Muscle layer of colon (tissue), 2 donors: ENCODE results near the gene CHD5.

Experiments used
- H3K27ac ChIP-seq: one replicate; pipeline ENCODE4 v1.7.0; 2013; ENCODE audit warnings: low read depth, mild to moderate bottlenecking, low read length, moderate library complexity
- H3K27me3 ChIP-seq, 2 donors: one replicate each; pipeline ENCODE4 v1.7.0; 2013; ENCODE audit warnings: low read length in 2 of 2, mild to moderate bottlenecking in 2 of 2; ENCODE audit not compliant: insufficient read depth in 2 of 2, control insufficient read depth in 1 of 2
- H3K36me3 ChIP-seq: one replicate; pipeline ENCODE4 v1.7.0; 2013; ENCODE audit warnings: mild to moderate bottlenecking, low read length; ENCODE audit not compliant: insufficient read depth
- H3K4me1 ChIP-seq: one replicate; pipeline ENCODE4 v1.7.0; 2013; ENCODE audit warnings: mild to moderate bottlenecking, low read length; ENCODE audit not compliant: insufficient read depth
- H3K4me3 ChIP-seq, 2 donors: one replicate each; pipeline ENCODE4 v1.7.0; 2013; ENCODE audit warnings: low read length in 2 of 2, low read depth in 1 of 2, mild to moderate bottlenecking in 1 of 2, moderate library complexity in 1 of 2
- H3K9ac ChIP-seq: one replicate; pipeline ENCODE4 v1.7.0; 2013; ENCODE audit warnings: low read length
- H3K9me3 ChIP-seq: one replicate; pipeline ENCODE4 v1.7.0; 2013; ENCODE audit warnings: mild to moderate bottlenecking, low read length
- donor health status: abdominal sarcoma.
- donor health status: Adenocarcinoma of cecum.

Gene CHD5

GRCh38 chr1:6162341-6162740 lies 17.8 kb downstream of the CHD5 start:
- no peaks in the 10 kb centered on the region for H3K9me3 ChIP-seq
- no peak overlapping the region for H3K9ac ChIP-seq
- peaks cover 0 to 16% of the 10 kb centered on the region in 2 donors for H3K27me3 ChIP-seq

DNA sequence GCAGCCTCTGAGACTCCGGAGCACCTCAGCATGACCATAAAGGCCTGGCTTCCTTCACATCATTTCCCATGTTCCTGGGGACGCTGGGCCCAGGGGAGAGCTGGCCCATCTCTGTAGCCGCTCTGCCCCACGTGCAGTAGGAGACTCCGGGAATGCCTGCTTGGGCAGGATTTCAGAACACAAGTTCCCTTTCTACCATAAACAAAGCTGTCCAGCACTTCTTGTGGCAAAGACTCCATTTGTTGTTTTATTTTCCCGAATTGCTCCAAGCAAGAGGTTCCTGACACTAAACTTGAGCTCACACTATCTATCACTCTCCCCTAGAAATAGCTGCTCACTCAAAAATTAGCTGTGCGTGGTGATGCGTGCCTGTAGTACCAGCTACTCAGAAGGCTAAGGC lies 21.9 kb downstream of the CHD5 start:
- Histone ChIP-seq H3K4me3 (no peak overlapping the region), H3K4me1 (no peaks in the 10 kb centered on the region), H3K27me3 (peaks cover 0 to 10% of the 10 kb centered on the region in 2 donors), H3K9me3 (no peaks in the 10 kb centered on the region), H3K9ac (no peak overlapping the region), H3K27ac (no peak overlapping the region), H3K36me3 (no peaks in the 10 kb centered on the region)

More at GRCh38 chr1:6162341-6162740, 17.8 kb downstream of the CHD5 start:
- Histone ChIP-seq H3K27ac (no peak overlapping the region), H3K4me1 (no peaks in the 10 kb centered on the region), H3K4me3 (no peak overlapping the region), H3K36me3 (no peaks in the 10 kb centered on the region)

DNA sequence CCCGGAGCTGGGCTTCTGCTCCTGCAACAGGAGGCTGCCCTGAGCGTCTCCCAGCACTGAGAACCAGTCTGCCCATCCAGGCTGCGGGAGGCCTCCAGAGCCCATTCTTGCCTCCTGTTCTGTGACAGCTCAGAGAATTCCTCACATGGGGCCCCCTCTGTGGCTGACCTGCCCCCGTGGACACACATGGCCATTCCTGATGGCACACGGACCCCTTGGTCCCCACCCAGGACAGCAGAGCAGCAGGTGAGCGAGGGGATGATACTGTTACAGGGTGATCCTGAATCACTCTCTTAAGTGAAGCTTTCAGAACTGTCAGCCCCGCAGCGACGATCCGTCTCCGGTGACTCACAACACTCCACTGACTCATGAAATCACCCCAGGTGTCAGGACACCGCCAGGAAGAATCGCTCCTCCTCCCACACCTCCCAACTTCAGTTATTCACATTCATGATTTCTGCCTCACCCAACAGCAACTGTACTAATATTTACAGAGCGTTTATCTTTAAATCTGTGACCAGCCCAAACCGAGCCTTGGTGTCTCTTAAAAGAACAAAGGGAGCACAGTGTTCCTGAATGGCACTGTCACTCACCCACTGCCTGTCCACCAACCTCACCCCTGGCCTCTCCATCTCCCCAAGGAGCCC lies 22.5 kb downstream of the CHD5 start:
- no peak overlapping the region for H3K27ac ChIP-seq
- no peak overlapping the region for H3K4me3 ChIP-seq
- H3K36me3 ChIP-seq: no peaks in the 10 kb centered on the region
- peaks cover 0 to 10% of the 10 kb centered on the region in 2 donors for H3K27me3 ChIP-seq
- no peak overlapping the region for H3K9ac ChIP-seq
- no peaks in the 10 kb centered on the region for H3K4me1 ChIP-seq
- no peaks in the 10 kb centered on the region for H3K9me3 ChIP-seq

GRCh38 chr1:6157132-6157527 lies 23.0 kb downstream of the CHD5 start:
- no peaks in the 10 kb centered on the region for H3K9me3 ChIP-seq
- peaks cover 0 to 10% of the 10 kb centered on the region in 2 donors for H3K27me3 ChIP-seq
- no peaks in the 10 kb centered on the region for H3K4me1 ChIP-seq
- no peak overlapping the region for H3K27ac ChIP-seq
- no peak overlapping the region for H3K9ac ChIP-seq
- no peak overlapping the region for H3K4me3 ChIP-seq
- no peaks in the 10 kb centered on the region for H3K36me3 ChIP-seq

DNA sequence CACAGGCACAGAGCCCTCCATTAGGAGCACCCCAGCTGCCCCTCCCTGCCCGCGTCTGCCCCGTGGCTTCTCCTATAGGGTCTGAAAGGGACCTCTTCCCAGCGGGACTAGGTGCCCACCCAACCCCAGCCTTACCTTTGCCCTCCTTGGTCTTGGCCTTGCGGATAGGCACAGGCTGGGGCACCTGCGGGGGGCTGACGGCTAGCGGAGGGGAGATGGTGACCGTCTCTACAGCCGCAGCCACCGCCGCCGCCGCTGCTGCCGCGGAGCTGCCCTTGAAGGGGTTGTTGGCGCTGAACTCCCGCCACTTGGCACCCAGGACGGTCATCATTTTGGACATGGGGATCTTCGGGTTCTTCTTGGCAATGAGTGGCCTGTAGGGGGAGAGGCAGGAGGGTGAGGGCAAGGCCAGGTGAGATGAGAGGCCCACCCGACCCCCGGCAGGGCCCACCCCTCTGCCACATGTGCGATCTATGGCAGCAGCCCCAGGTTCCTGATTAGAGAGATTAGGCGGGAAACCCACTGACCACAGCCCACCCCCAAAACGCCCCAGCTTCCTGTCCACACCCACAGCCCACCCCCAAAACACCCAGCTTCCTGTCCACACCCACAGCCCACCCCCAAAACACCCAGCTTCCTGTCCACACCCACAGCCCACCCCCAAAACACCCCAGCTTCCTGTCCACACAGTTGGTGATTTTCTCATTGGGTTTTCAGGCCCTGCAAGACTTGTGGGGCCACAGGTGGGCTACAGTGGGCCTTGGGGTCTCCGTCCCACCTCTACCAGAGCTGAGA lies 25.4 kb downstream of the CHD5 start:
- no peak overlapping the region for H3K4me3 ChIP-seq
- H3K27me3 ChIP-seq: no peaks in the 10 kb centered on the region
- no peak overlapping the region for H3K9ac ChIP-seq
- H3K9me3 ChIP-seq: no peaks in the 10 kb centered on the region
- no peaks in the 10 kb centered on the region for H3K36me3 ChIP-seq
- H3K4me1 ChIP-seq: no peaks in the 10 kb centered on the region
- no peak overlapping the region for H3K27ac ChIP-seq

DNA sequence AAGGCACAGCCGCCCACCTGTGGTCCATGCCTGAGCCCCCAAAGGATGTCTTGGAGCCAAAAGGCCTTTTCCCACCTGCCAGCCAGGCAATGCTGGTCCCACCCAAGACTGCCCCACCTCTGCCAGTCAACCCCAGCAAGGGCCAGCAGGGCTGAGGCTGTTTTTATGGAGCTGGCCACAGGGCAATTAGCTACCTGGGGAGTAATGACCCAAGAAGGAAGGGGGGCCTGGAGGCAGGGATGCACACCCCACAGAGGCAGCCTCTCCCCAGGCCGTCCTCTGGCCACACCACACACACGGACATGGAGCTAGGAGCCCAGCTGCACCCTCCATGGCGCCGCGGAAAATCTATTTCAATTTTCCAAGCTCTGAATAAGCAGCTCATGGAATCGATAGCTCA lies 27.2 kb downstream of the CHD5 start:
- H3K27me3 ChIP-seq: peaks cover 4 to 14% of the 10 kb centered on the region in 2 donors
- H3K27ac ChIP-seq: no peak overlapping the region
- H3K36me3 ChIP-seq: no peaks in the 10 kb centered on the region
- H3K4me3 ChIP-seq: no peak overlapping the region
- H3K9me3 ChIP-seq: no peaks in the 10 kb centered on the region
- no peak overlapping the region for H3K9ac ChIP-seq
- no peaks in the 10 kb centered on the region for H3K4me1 ChIP-seq

GRCh38 chr1:6152181-6152580 lies 27.9 kb downstream of the CHD5 start:
- no peaks in the 10 kb centered on the region for H3K4me1 ChIP-seq
- no peak overlapping the region for H3K9ac ChIP-seq
- H3K36me3 ChIP-seq: no peaks in the 10 kb centered on the region
- peaks cover 5 to 19% of the 10 kb centered on the region in 2 donors for H3K27me3 ChIP-seq
- no peaks in the 10 kb centered on the region for H3K9me3 ChIP-seq
- no peak overlapping the region for H3K4me3 ChIP-seq
- no peak overlapping the region for H3K27ac ChIP-seq

DNA sequence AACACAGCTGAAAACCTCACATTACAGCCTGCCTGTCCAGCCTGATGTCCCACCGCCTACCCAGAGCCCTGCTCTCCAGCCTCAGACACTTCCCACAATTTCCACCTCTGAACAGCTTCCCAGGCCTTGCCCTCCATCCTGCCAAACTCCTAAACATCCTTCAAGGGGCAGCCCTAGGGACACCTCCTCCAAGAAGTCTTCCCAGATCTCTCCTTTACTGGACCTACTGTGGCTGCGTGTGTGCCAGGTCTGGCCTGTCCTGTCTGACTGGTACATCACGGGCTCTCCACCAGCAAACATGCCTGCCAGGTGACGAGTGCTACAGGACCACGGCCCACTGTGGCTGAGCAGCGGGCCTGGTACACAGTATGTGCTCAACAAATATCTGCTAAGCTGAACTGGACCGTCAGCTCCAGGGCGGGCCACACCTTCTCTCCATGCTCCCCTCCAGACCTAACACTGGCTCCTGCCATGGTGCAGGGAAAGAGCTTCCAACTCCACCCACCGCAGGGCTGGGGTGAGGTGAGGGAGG lies 28.8 kb downstream of the CHD5 start:
- no peak overlapping the region for H3K27ac ChIP-seq
- no peaks in the 10 kb centered on the region for H3K4me1 ChIP-seq
- H3K9me3 ChIP-seq: no peaks in the 10 kb centered on the region
- no peak overlapping the region for H3K4me3 ChIP-seq
- peaks cover 5 to 28% of the 10 kb centered on the region in 2 donors for H3K27me3 ChIP-seq
- no peak overlapping the region for H3K9ac ChIP-seq
- H3K36me3 ChIP-seq: no peaks in the 10 kb centered on the region

GRCh38 chr1:6150006-6150938 lies 29.8 kb downstream of the CHD5 start:
- no peaks in the 10 kb centered on the region for H3K4me1 ChIP-seq
- no peaks in the 10 kb centered on the region for H3K36me3 ChIP-seq
- peaks cover 5 to 33% of the 10 kb centered on the region in 2 donors for H3K27me3 ChIP-seq
- no peak overlapping the region for H3K27ac ChIP-seq
- no peaks in the 10 kb centered on the region for H3K9me3 ChIP-seq
- H3K4me3 ChIP-seq: no peak overlapping the region
- H3K9ac ChIP-seq: no peak overlapping the region

- no peaks in the 10 kb centered on the region for H3K4me1 ChIP-seq
- H3K27me3 ChIP-seq: peaks cover 5 to 33% of the 10 kb centered on the region in 2 donors
- no peaks in the 10 kb centered on the region for H3K36me3 ChIP-seq
- H3K9me3 ChIP-seq: no peaks in the 10 kb centered on the region
- H3K4me3 ChIP-seq: no peak overlapping the region
- H3K9ac ChIP-seq: no peak overlapping the region
- no peak overlapping the region for H3K27ac ChIP-seq
These were observed 30.5 kb downstream of the CHD5 start for GRCh38 chr1:6149597-6149996.
